ENCODE measurements around the gene SLC22A31.

DNA sequence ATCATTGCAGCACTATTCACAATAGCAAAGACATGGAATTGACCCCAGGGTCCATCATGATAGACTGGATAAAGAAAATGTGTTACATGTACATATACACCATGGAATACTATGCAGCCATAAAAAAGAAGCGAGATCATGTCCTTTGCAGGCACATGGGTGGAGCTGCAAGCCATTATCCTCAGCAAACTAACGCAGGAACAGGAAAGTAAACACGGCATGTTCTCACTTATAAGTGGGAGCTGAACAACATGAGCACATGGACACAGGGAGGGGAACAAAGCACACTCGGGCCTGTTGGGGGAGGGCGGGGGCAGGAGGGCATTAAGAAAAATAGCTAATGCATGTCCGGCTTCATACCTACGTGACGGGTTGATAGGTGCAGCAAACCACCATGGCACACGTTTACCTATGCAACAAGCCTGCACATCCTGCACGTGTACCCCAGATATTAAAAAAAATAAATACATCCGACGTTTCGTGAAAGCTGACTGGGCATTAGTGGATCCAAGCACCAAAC lies 46.1 kb upstream of the SLC22A31 start:
- TF ChIP-seq, protein P1, sequence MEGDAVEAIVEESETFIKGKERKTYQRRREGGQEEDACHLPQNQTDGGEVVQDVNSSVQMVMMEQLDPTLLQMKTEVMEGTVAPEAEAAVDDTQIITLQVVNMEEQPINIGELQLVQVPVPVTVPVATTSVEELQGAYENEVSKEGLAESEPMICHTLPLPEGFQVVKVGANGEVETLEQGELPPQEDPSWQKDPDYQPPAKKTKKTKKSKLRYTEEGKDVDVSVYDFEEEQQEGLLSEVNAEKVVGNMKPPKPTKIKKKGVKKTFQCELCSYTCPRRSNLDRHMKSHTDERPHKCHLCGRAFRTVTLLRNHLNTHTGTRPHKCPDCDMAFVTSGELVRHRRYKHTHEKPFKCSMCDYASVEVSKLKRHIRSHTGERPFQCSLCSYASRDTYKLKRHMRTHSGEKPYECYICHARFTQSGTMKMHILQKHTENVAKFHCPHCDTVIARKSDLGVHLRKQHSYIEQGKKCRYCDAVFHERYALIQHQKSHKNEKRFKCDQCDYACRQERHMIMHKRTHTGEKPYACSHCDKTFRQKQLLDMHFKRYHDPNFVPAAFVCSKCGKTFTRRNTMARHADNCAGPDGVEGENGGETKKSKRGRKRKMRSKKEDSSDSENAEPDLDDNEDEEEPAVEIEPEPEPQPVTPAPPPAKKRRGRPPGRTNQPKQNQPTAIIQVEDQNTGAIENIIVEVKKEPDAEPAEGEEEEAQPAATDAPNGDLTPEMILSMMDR (conservative IDR thresholded peaks at IDR 0.05; ENCODE audit: low read length) = no peak
- no peak for TF ChIP-seq EZH2phosphoT487 (IDR thresholded peaks at IDR 0.05; ENCODE audit: borderline replicate concordance, low read depth, low read length)
